NT2/D1 (cell line): ENCODE measurements around the gene PSMG1.

Source experiments
- SUZ12 ChIP-seq: IDR thresholded peaks from 2 replicates; pipeline ENCODE4 v1.6.1; 2011; ENCODE audit not compliant: insufficient read length, insufficient read depth; ENCODE audit errors: extremely low read depth
- YY1 ChIP-seq: IDR thresholded peaks from 2 replicates; pipeline ENCODE4 v1.6.1; 2011; ENCODE audit not compliant: insufficient read length, insufficient read depth
- ZNF274 ChIP-seq: IDR thresholded peaks from 2 replicates; pipeline ENCODE4 v1.6.1; 2011; ENCODE audit warnings: mild to moderate bottlenecking, low read depth, low read length

- TF ChIP-seq YY1 = no peak
- TF ChIP-seq ZNF274 = no peak
- TF ChIP-seq SUZ12 = no peak
Observed at GRCh38 chr21:39189857-39190604, 6.8 kb upstream of the PSMG1 start.
